Articular chondrocyte of knee joint (primary cell): ENCODE data around the gene ANKDD1B. TPM values are rescaled to one million over a fixed set of nuclear protein-coding genes. Genes with fewer than 3 reads are reported as not detected.

ENCODE experiments used
- small RNA-seq: library from RNA; depleted of rRNA; stranded (forward); fragments of <200 nt; gene quantifications from one replicate; pipeline ENCODE3, GENCODE V24; 2012
- total RNA-seq: library from RNA; depleted of rRNA; stranded (reverse); fragments of >200 nt; gene quantifications from 2 replicates; pipeline ENCODE4 v1.2.3, GENCODE V29; 2012

Gene ANKDD1B
- 0.78 and 1.3 TPM in 2 replicates for total RNA-seq

DNA sequence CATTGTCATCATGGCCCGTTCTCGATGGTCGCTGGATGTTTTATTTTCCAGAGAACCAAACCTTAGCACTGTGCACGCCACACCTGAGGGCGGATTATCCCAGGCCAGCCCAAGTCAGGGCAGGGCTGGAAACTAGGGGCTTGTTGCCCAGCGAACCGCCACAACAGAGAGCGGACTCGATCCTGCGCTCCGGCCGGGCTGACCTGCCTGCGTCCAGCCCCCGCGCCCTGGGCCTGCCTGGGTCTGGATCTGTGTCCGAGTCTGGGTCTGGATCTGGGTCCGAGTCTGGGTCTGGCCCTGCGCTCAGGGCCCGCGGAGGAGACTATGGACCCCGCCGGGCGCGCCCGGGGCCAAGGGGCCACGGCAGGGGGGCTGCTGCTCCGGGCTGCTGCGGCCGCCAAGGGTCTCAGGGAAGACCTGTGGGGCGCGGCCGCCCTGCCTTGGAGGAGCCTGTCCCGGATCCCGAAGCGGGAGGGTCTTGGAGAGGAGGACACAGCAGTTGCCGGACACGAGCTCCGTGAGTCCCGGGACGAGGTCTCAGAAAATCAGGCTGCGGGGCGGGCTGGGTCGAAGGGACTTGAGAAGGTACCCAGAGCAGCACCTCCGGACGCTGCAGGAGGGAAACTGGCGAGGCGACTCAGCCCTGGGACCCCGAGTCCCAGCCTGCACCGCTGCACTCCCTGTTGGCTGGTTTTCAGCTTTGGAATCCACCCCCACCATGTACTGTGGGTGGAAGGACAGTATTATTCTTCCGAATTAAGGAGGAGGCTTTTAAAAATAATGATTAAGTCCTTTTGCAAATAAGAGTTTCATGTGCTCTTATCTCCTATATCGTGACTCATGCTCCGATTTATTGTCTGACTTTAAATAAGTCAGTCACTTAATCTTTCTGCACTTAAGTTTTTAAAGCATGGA lies at the start of gene ANKDD1B:
Gene ANKDD1B (plus strand): TSS at position 143 of the 915 bp plus-strand sequence. CDS start 182 bp downstream, at position 325.

DNA sequence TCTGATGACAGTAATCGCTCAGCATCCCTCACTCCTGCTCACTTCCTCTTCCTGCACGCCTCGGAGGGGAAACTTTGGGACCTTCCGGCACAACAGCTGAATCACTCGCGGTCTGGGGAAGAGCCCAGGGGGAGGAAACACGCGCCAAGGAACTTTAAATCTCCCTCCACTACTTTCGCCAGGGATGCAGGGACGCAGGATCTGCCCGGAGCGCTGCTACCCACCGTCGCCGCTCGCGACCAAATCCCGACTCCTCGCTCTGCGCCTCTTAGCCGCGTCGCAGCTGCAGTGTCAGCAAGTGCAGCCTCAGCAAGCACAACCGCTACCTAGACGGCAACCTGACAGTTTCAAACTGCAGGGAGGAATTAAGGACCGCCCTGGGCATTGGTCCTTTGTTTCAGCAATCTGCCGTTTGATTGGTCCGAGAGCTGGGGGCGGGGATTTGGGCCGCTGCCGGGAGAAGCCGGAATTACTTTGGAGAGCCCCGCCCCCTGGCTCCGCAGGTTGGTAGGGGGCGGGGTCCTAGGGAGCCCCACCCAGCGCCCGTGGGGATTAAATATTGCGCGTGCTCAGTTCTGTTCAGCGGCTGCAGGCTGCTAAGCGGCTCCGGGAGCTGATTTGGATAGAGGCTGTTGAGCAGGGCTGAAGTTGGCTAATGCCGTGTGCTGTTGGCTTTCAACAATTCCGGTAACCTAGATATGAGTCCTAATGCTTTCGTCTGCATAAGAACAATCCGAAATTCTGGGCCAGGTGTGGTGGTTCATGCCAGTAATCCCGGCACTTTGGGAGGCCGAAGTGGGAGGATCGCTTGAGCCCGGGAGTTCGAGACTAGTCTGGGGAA lies 106.0 kb downstream of the ANKDD1B start, which contains the start of gene POC5:
Gene POC5 (minus strand): TSS at position 356 of the 841 bp plus-strand sequence. CDS start 4,500 bp downstream, outside the sequence.

Small RNA genes within 50 kb of the gene (small RNA-seq; reads per million reads assigned to genes)
- gene RNU6-680P: not detected

Other genes with a start within 250 kb of the ANKDD1B start
- gene CERT1, start 99.8 kb upstream of the ANKDD1B start, total RNA-seq: 45.1 and 48.7 TPM in 2 replicates
- 48.2 and 57.7 TPM in 2 replicates for gene POLK, start 99.6 kb upstream of the ANKDD1B start, total RNA-seq
- gene POC5, start 106.0 kb downstream of the ANKDD1B start, total RNA-seq: 10.3 and 13.4 TPM in 2 replicates